Activated CD4-positive, alpha-beta T cell treated with anti-CD3 and anti-CD28 coated beads for 36 hours (primary cell): ENCODE results near the gene TAF6. TPM values are rescaled to one million over a fixed set of nuclear protein-coding genes. Genes with fewer than 3 reads are reported as not detected.

Experiments
- ATAC-seq: fragments of 200-7000 bp; cut with Tn5 transposase; one replicate; pipeline ENCODE4 v1.10.0; 2021; ENCODE audit warnings: mild to moderate bottlenecking, moderate library complexity
- CTCF ChIA-PET: fragments of 350-600 bp; sonication (Branson Sonifier 250); formaldehyde crosslinking; loops from one replicate; lab custom pipeline; 2021; ENCODE audit warnings: antibody characterized with exemption; lab: Charles Lee
- POLR2A ChIA-PET: fragments of 350-600 bp; sonication (Branson Sonifier 250); formaldehyde crosslinking; loops from one replicate; lab custom pipeline; 2021; ENCODE audit warnings: antibody characterized with exemption, inconsistent platforms; lab: Charles Lee
- DNase-seq: peaks from one replicate; pipeline ENCODE4 v3.0.0-alpha.2; 2020
- H3K27ac Mint-ChIP-seq: one replicate; pipeline ENCODE4 v1.8.0; 2021; ENCODE audit warnings: mixed read lengths
- H3K27me3 Mint-ChIP-seq: one replicate; pipeline ENCODE4 v1.8.0; 2021; ENCODE audit warnings: mixed read lengths
- H3K36me3 Mint-ChIP-seq: one replicate; pipeline ENCODE4 v1.8.0; 2021; ENCODE audit warnings: low read depth, mixed read lengths
- H3K4me1 Mint-ChIP-seq: one replicate; pipeline ENCODE4 v1.8.0; 2021; ENCODE audit warnings: mixed read lengths
- H3K4me3 Mint-ChIP-seq: one replicate; pipeline ENCODE4 v1.8.0; 2021; ENCODE audit warnings: mild to moderate bottlenecking, moderate library complexity, mixed read lengths
- H3K9me3 Mint-ChIP-seq: one replicate; pipeline ENCODE4 v1.8.0; 2021; ENCODE audit warnings: low read depth, mixed read lengths
- intact Hi-C, 2 experiments: fragments of 100-400 bp; cut with DNase I in 1 of 2; cut with micrococcal nuclease in 1 of 2; formaldehyde crosslinking; loops; one replicate each; pipeline versions ENCODE4 v1.14.2 to v1.15.1; 2022 to 2024; cut with DNase I, micrococcal nuclease
- total RNA-seq, 2 experiments: library from RNA; stranded (reverse); gene quantifications; one replicate each; pipeline ENCODE4 v1.2.3, GENCODE V29; 2021

TAF6 gene
- 10 to 100 TPM; 54.3 to 59.5 TPM for total RNA-seq

DNA sequence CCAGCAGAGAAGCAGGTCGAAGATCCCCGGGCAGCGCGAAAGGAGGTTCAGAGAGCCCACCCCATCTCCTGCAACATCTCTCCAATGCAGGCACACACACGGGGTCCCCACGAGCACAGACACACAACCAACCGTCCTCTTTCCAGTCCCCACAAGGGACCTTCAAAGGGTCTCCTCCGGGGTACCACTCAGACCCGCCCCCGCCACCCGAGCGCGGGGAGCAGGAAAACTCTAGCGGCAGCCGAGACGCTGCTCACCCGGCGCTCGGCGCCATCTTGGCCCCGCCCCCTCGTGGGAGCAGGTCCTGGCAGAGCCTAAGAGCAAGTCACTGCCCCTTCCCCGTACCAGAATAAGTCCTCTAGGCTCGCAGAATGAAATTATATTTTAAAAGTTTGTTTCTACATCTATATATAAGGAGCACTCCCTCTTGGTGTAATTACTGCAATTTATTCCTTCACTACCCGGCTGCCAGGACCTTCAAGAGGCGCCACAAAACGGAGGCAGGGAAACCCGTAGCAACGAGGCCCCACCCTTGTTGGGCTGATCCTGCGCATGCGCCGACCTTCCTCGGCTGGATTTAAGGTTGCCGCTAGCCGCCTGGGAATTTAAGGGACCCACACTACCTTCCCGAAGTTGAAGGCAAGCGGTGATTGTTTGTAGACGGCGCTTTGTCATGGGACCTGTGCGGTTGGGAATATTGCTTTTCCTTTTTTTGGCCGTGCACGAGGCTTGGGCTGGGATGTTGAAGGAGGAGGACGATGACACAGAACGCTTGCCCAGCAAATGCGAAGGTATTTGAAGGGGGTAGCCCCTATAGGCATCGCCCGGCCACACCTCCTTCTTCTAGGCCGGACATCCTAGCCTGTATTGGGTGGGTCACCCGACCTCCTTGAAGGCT lies at the start of gene TAF6, which contains the start of gene CNPY4:
Gene TAF6, minus strand, starts transcription at position 287 of the 898 bp plus-strand sequence. CDS start 5,149 bp downstream, outside the sequence.
Gene CNPY4, plus strand, starts transcription at position 563 of the 898 bp plus-strand sequence. Its CDS starts 111 bp downstream, at position 674.
- Mint-ChIP-seq H3K36me3 (peaks cover 7% of the 10 kb centered on the region), H3K4me3 (peak within 1 kb of the TSS; percentile 86), H3K9me3 (no peaks in the 10 kb centered on the region), H3K27me3 (no peaks in the 10 kb centered on the region), H3K4me1 (peaks cover 20% of the 10 kb centered on the region), H3K27ac (peak within 1 kb of the TSS; percentile 94)
- intact Hi-C loops, result loop anchor here (1.0 kb wide), 9 partner anchors 8 to 554 kb away; partner anchors contain the start of genes AP4M1 (in 2 of the 2), MCM7 (in 2 of the 2), COPS6 (in 1 of the 2) and GNB2 (in 1 of the 2)
- peak; percentile 76 for ATAC-seq
- ChIA-PET POLR2A (interaction anchor here (0.5 to 1.2 kb wide), 3 partner anchors 12 to 44 kb away, joined by 4 to 5 read pairs (median 4); no protein-coding TSS in a partner anchor), CTCF (interaction anchor here (1.2 to 2.6 kb wide), 5 partner anchors 11 to 226 kb away, joined by 4 to 12 read pairs (median 4); no protein-coding TSS in a partner anchor)
- DNase-seq, result peak; percentile 97

DNA sequence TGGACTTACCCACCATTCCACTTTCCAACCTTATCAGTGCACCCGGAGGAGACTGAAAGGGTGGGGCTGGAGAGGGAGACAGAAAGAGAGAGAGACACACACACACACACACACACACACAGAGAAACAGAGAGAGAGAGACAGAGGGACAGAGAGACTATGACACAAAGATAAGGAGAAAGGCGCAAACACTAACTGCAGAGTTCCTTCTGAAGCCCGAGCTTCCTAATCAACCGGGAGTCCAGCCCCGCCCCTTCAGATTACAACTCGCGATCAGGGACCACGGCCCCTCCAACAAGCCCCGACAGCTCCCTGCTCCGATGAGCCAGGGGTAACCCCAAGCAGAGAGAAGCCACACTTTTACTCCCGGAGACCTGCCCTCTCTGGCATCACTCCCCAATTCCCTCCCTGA lies 48.8 kb upstream of the TAF6 start:
- Mint-ChIP-seq H3K27ac (peak overlapping the region; percentile 82), H3K4me1 (peaks cover 74% of the 10 kb centered on the region), H3K27me3 (no peaks in the 10 kb centered on the region), H3K4me3 (peak overlapping the region; percentile 70), H3K9me3 (no peaks in the 10 kb centered on the region), H3K36me3 (no peaks in the 10 kb centered on the region)
- ChIA-PET POLR2A (interaction anchor here (1.0 to 2.1 kb wide), 2 partner anchors 9 to 13 kb away, joined by 3 to 8 read pairs; partner anchors contain the start of genes GPC2 and STAG3), CTCF (interaction anchor here (0.5 to 1.3 kb wide), 6 partner anchors 9 to 462 kb away, joined by 3 to 4 read pairs (median 4); partner anchors contain the start of genes GPC2 and STAG3)
- DNase-seq (peak; percentile 28), ATAC-seq (peak; percentile 8)
- intact Hi-C loops, result loop anchor here in 1 of 2 experiments (1.0 to 5.0 kb wide), 2 partner anchors 10 to 49 kb away; partner anchors contain the start of genes PVRIG and TRAPPC14

DNA sequence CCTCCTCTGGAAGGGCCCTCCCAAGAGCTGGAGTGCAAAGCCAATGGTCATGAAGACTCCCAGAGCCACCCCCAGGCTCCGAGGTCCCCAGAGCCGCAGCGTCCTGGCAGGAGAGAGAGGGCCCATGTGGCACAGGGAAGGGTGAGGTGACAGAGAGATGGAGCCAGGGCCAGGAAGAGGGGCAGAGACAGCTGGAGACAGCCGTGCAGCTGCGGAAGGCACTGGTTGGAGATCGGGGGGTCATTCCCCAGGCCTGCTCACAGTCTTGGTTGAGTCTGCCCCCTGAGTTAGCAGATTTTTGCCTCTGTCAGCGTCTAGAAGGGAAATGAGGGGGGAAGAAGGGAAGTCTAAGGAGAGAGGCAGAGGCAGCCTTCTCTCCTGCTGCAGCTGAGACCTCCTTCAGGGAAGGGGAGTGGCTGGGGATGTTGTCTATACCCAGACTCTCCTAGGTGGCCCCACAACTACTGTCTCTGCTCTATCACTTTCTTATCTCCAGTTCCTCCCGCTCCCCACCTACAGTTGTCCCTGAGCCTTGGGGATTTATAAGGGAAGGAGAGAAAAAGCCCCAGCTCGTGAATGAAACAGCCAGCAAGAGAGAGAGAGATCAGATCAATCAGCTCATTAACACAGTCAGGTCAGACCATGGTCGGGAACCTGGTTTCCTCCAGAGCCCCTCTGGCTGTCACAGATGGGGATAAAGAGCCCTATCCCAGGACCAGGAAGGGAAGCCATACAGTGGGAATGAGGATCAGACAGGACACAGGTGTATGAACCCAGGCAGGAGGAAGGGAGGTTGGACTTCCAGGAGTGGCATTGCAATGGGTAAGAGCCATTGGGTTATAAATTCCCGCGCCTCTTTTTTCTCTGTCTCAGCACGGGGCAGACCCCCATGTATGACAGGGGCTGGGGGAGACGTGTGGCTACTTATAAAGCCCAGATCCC lies 48.1 kb upstream of the TAF6 start:
- POLR2A ChIA-PET, result interaction anchor here (0.6 to 2.1 kb wide), 7 partner anchors 8 to 263 kb away, joined by 3 to 11 read pairs (median 3); partner anchors contain the start of genes GPC2 and STAG3
- Mint-ChIP-seq H3K27me3 (no peaks in the 10 kb centered on the region), H3K27ac (peak overlapping the region; percentile 86), H3K9me3 (no peaks in the 10 kb centered on the region), H3K36me3 (no peaks in the 10 kb centered on the region), H3K4me1 (peaks cover 79% of the 10 kb centered on the region), H3K4me3 (peak overlapping the region; percentile 70)
- ATAC-seq, result no peak
- intact Hi-C loops, result loop anchor here in 1 of 2 experiments (5.0 kb wide), 1 partner anchor 50 kb away; the partner anchor contains the start of gene PVRIG
- CTCF ChIA-PET, result interaction anchor here (0.5 to 1.9 kb wide), 5 partner anchors 9 to 463 kb away, joined by 3 to 12 read pairs (median 3); partner anchors contain the start of genes GPC2 and STAG3
- DNase-seq, result no peak

DNA sequence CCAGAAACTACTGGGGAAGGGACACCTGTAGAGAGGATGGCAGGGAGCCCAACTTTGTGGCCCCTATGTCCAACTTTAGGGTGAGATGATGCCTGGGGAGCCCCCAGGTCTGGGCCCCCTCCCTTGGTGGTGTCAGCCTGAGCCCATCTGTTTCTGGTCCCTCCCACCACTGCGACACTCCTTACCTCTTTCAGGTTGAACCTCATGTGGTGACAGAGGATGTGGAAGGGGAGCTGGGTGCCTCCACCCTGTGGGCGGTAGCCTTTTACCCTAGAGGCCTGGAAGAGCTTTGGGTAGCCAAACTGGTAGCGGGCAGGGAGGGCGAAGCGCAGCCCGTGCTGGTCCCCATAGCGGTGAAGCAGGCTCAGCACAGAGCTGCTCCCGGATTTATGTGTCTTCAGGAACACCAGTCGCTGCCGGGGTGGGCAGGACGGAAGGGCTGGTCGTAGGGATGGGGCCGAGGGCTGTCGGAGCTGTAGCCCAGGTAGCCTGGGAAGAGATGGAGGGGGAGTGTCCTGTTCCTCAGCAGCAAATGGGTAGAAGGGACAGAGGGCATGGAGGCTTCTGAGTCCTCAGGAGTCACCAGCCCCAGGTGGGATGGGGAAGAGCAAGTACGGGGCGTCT lies 47.3 kb upstream of the TAF6 start:
- Mint-ChIP-seq H3K27ac (peak overlapping the region; percentile 86), H3K9me3 (no peaks in the 10 kb centered on the region), H3K36me3 (no peaks in the 10 kb centered on the region), H3K27me3 (no peaks in the 10 kb centered on the region), H3K4me1 (peaks cover 80% of the 10 kb centered on the region), H3K4me3 (peak overlapping the region; percentile 70)
- ChIA-PET CTCF (interaction anchor here (0.6 to 1.9 kb wide), 4 partner anchors 10 to 43 kb away, joined by 3 to 12 read pairs (median 3); partner anchors contain the start of genes GPC2 and STAG3), POLR2A (interaction anchor here (0.6 to 2.1 kb wide), 7 partner anchors 9 to 264 kb away, joined by 3 to 11 read pairs (median 3); partner anchors contain the start of genes GPC2 and STAG3)
- DNase-seq (peak; percentile 73), ATAC-seq (peak; percentile 61)
- intact Hi-C loops, result loop anchor here in 1 of 2 experiments (5.0 kb wide), 1 partner anchor 51 kb away; the partner anchor contains the start of gene PVRIG

DNA sequence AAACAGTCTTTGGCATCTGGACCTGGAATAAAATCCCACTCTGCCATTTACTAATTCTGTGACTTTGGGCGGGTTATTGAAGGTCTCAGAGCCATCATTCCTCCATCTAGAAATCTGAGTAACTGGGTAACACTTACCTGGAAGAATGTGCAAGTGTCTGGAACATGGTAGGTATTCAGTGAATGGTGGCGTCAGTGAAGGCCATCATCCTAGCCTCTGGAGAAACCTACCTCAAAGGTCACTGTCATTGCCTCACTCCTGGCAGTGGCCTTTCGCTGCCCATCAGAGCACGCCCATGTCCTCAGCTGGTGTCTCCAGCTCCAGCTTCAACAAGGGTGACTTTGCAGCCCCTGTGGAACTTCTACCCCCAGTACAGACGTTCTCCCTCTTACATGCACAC lies 44.7 kb upstream of the TAF6 start:
- Mint-ChIP-seq H3K4me3 (no peak overlapping the region), H3K9me3 (no peaks in the 10 kb centered on the region), H3K36me3 (no peaks in the 10 kb centered on the region), H3K27me3 (no peaks in the 10 kb centered on the region), H3K27ac (peak overlapping the region; percentile 85), H3K4me1 (peaks cover 64% of the 10 kb centered on the region)
- ChIA-PET CTCF (interaction anchor here (1.8 kb wide), 1 partner anchor 31 kb away, joined by 4 read pairs; no protein-coding TSS in a partner anchor), POLR2A (no interaction called here)
- intact Hi-C loops, result no loop called here
- DNase-seq (no peak), ATAC-seq (no peak)

DNA sequence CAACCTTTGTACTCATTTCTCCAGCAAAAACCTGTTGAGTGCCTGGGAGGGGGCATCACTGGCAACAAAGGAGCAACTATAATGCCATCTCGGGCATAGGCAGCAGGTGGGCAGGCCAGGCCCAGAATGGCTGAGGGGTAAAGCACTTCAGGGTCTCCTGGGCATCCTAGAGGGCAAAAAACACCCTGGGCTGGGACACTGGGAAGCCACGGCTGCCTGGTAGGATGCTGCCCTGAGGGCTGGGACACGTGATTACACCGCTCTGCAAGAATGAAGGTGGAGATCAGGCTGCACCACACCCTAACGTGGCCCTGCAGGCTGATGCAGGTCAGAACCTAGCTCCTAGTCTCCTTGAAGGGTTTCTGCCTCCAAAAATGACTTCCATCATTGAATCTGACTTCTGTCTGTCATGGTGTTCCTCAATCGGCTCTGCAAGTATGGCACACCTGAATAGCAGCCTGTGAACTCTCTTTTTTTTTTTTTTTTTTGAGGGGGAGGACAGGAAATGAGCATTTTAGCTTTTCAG lies 43.9 kb upstream of the TAF6 start:
- ATAC-seq, result peak; percentile 13

DNA sequence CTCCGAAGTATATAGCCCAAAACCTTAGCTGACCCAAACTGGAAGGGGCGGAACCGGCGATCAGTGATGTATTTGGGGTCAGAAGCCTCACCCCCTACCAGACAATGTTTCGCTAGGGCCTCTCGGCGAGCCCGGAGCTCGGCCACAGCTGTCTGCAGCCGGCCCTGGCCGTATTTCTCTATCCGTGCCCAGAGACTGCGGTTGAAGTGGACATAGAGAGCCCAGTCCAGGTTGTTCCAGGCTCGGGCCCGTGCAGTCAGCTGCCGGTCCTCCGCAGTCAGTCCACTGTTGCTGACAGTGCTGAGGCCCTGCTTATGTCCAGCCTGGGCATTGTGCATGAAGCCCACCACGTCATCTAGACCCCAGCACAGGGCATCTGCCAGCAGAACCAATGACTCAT lies 40.9 kb upstream of the TAF6 start:
- Mint-ChIP-seq H3K9me3 (no peaks in the 10 kb centered on the region), H3K27me3 (no peaks in the 10 kb centered on the region), H3K4me1 (peaks cover 54% of the 10 kb centered on the region), H3K27ac (no peak overlapping the region), H3K4me3 (no peak overlapping the region), H3K36me3 (peaks cover 12% of the 10 kb centered on the region)
- DNase-seq (no peak), ATAC-seq (no peak)
- intact Hi-C loops, result no loop called here
- ChIA-PET CTCF (interaction anchor here (0.8 to 1.3 kb wide), 3 partner anchors 22 to 57 kb away, joined by 3 to 4 read pairs (median 3); no protein-coding TSS in a partner anchor), POLR2A (no interaction called here)

More for the DNA sequence above, 43.9 kb upstream of the TAF6 start:
- Mint-ChIP-seq H3K36me3 (no peaks in the 10 kb centered on the region), H3K9me3 (no peaks in the 10 kb centered on the region), H3K27me3 (no peaks in the 10 kb centered on the region), H3K4me1 (peaks cover 57% of the 10 kb centered on the region), H3K27ac (peak overlapping the region; percentile 85), H3K4me3 (no peak overlapping the region)
- ChIA-PET CTCF (interaction anchor here (0.6 to 1.8 kb wide), 2 partner anchors 30 to 885 kb away, joined by 4 read pairs; no protein-coding TSS in a partner anchor), POLR2A (interaction anchor here (0.6 kb wide), 1 partner anchor 693 kb away, joined by 5 read pairs; no protein-coding TSS in a partner anchor)
- DNase-seq, result peak; percentile 45
- intact Hi-C loops, result no loop called here

DNA sequence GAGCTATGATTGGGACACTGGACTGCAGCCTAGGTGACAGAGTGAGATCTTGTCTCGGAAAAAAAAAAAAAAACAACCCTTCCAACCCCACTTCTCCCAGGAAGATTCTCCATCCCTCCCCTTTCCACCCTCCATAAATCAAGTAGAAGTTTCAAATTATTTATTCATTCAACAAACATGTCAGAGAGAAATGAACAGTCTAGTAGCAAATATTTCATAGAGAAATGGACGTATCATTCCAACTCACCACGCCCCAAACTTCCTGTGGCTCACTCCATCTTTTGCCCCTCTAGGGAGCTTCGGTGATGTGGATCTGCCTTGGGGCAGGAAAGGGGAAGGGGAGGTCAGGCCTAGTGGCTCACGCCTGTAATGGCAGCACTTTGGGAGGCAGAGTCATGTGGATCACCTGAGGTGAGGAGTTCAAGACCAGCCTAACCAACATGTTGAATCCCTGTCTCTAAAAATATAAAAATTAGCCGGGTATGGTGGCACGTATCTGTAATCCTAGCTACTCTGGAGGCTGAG lies 40.0 kb upstream of the TAF6 start:
- ChIA-PET POLR2A (interaction anchor here (0.9 kb wide), 1 partner anchor 10 kb away, joined by 9 read pairs; the partner anchor contains the start of gene LAMTOR4), CTCF (interaction anchor here (0.8 to 1.3 kb wide), 2 partner anchors 21 to 58 kb away, joined by 3 read pairs; no protein-coding TSS in a partner anchor)
- Mint-ChIP-seq H3K9me3 (no peaks in the 10 kb centered on the region), H3K4me1 (peaks cover 52% of the 10 kb centered on the region), H3K27me3 (no peaks in the 10 kb centered on the region), H3K4me3 (peak overlapping the region; percentile 76), H3K36me3 (peaks cover 12% of the 10 kb centered on the region), H3K27ac (peak overlapping the region; percentile 84)
- ATAC-seq (no peak), DNase-seq (peak; percentile 41)
- intact Hi-C loops, result loop anchor here (2.0 to 5.0 kb wide), 2 partner anchors 18 to 533 kb away; partner anchors contain the start of genes GIGYF1 (in 1 of the 2), GPC2 (in 1 of the 2) and STAG3 (in 1 of the 2)
